IPS-NIHi7 (cell line): ENCODE measurements around the gene DERA.
A peak's percentile ranks its signal among the peaks of the same experiment; 100 is the strongest.
"Not testable (repeated sequence)": the region's sequence is repeated elsewhere in the genome, so short reads cannot be mapped to it uniquely, and the experiment has no call there.

Experiments
- DNase-seq: peaks from one replicate; pipeline ENCODE4 v3.0.0; 2012; ENCODE audit warnings: mixed read lengths; ENCODE audit errors: extremely low spot score

Gene DERA

GRCh38 chr12:15963271-15963670, 52.1 kb downstream of the DERA start:
- DNase-seq, result no peak

GRCh38 chr12:15966426-15966825, 55.3 kb downstream of the DERA start:
- DNase-seq, result no peak

GRCh38 chr12:15967053-15967452, 55.9 kb downstream of the DERA start:
- DNase-seq, result not testable (repeated sequence)

GRCh38 chr12:15971211-15971610, 60.1 kb downstream of the DERA start:
- DNase-seq, result no peak

- no peak for DNase-seq
Observed at GRCh38 chr12:15972894-15973293, 61.8 kb downstream of the DERA start.

GRCh38 chr12:15977999-15978951, 67.1 kb downstream of the DERA start:
- no peak for DNase-seq

- DNase-seq, result peak; percentile 80
Observed at GRCh38 chr12:15979096-15980092, 68.3 kb downstream of the DERA start.

- DNase-seq, result no peak
Observed at GRCh38 chr12:15982071-15982470, 70.9 kb downstream of the DERA start.

GRCh38 chr12:15982471-15982870, 71.3 kb downstream of the DERA start:
- no peak for DNase-seq

GRCh38 chr12:15982921-15983320, 71.8 kb downstream of the DERA start:
- DNase-seq, result no peak

GRCh38 chr12:15984097-15984800, 73.1 kb downstream of the DERA start:
- no peak for DNase-seq

- DNase-seq, result no peak
Observed at GRCh38 chr12:15984963-15985362, 73.8 kb downstream of the DERA start.

- DNase-seq, result no peak
Observed at GRCh38 chr12:15987696-15988095, 76.6 kb downstream of the DERA start.

GRCh38 chr12:15988983-15989755, 78.0 kb downstream of the DERA start:
- no peak for DNase-seq

GRCh38 chr12:15995801-15996200, 84.7 kb downstream of the DERA start:
- no peak for DNase-seq

- peak; percentile 25 for DNase-seq
Observed at GRCh38 chr12:15996254-15996653, 85.1 kb downstream of the DERA start.

- no peak for DNase-seq
Observed at GRCh38 chr12:15996948-15997347, 85.8 kb downstream of the DERA start.

- no peak for DNase-seq
Observed at GRCh38 chr12:15997910-15998309, 86.8 kb downstream of the DERA start.

GRCh38 chr12:16002880-16003279, 91.7 kb downstream of the DERA start:
- no peak for DNase-seq

GRCh38 chr12:16003460-16003859, 92.3 kb downstream of the DERA start:
- DNase-seq, result no peak

GRCh38 chr12:16006752-16007151, 95.6 kb downstream of the DERA start:
- no peak for DNase-seq
